Skeletal muscle cell (primary cell): ENCODE measurements around the gene MAEA.
A peak's percentile ranks its signal among the peaks of the same experiment; 100 is the strongest.

Experiments
- DNase-seq: peaks from one replicate; pipeline ENCODE4 v3.0.0-alpha.2; 2010; ENCODE audit warnings: low read depth
- H3K4me3 ChIP-seq: 2 replicates; pipeline ENCODE4 v1.5.1; 2011; ENCODE audit warnings: low read depth, mild to moderate bottlenecking, control low read depth, low read length, moderate library complexity

The MAEA gene

GRCh38 chr4:1297023-1297395 is 7.3 kb downstream of the MAEA start:
- no peak overlapping the region for H3K4me3 ChIP-seq
- no peak for DNase-seq

- no peak for DNase-seq
- H3K4me3 ChIP-seq = no peak overlapping the region
Observed at GRCh38 chr4:1297456-1298325, 8.0 kb downstream of the MAEA start.

- H3K4me3 ChIP-seq = no peak overlapping the region
Observed at GRCh38 chr4:1298461-1298860, 8.8 kb downstream of the MAEA start.

GRCh38 chr4:1299301-1299860 is 9.7 kb downstream of the MAEA start:
- DNase-seq = no peak
- no peak overlapping the region for H3K4me3 ChIP-seq

More at GRCh38 chr4:1298461-1298860, 8.8 kb downstream of the MAEA start:
- no peak for DNase-seq

- no peak overlapping the region for H3K4me3 ChIP-seq
- peak; percentile 47 for DNase-seq
Observed at GRCh38 chr4:1300466-1301455, 11.1 kb downstream of the MAEA start.

GRCh38 chr4:1302159-1302558 is 12.5 kb downstream of the MAEA start:
- H3K4me3 ChIP-seq = no peak overlapping the region
- DNase-seq = no peak

GRCh38 chr4:1305261-1305711 is 15.6 kb downstream of the MAEA start:
- H3K4me3 ChIP-seq = no peak overlapping the region
- no peak for DNase-seq

GRCh38 chr4:1305781-1306455 is 16.2 kb downstream of the MAEA start:
- H3K4me3 ChIP-seq = no peak overlapping the region
- DNase-seq = no peak

GRCh38 chr4:1307951-1308735 is 18.5 kb downstream of the MAEA start:
- no peak for DNase-seq
- H3K4me3 ChIP-seq = no peak overlapping the region

- H3K4me3 ChIP-seq = peak overlapping the region; percentile 53
- peak; percentile 87 for DNase-seq
Observed at GRCh38 chr4:1309261-1310010, 19.7 kb downstream of the MAEA start.

- DNase-seq = no peak
- peak overlapping the region; percentile 53 for H3K4me3 ChIP-seq
Observed at GRCh38 chr4:1310031-1310795, 20.5 kb downstream of the MAEA start.

GRCh38 chr4:1310796-1311631 is 21.3 kb downstream of the MAEA start:
- no peak for DNase-seq
- H3K4me3 ChIP-seq = no peak overlapping the region

- H3K4me3 ChIP-seq = no peak overlapping the region
- DNase-seq = no peak
Observed at GRCh38 chr4:1312821-1313640, 23.3 kb downstream of the MAEA start.

- H3K4me3 ChIP-seq = no peak overlapping the region
- no peak for DNase-seq
Observed at GRCh38 chr4:1315306-1315705, 25.6 kb downstream of the MAEA start.

GRCh38 chr4:1315836-1316536 is 26.3 kb downstream of the MAEA start:
- DNase-seq = no peak
- no peak overlapping the region for H3K4me3 ChIP-seq
